MCF 10A (cell line): ENCODE measurements around the gene FAM171A1. TPM values are rescaled to one million over a fixed set of nuclear protein-coding genes. Genes with fewer than 3 reads are reported as not detected.

Experiments used
- BruUV-seq: library from RNA; stranded (reverse); fragments of 400-500 nt; replicated peaks from 2 replicates; lab custom pipeline; 2021; lab: Mats Ljungman, UMichigan
- CTCF ChIA-PET: fragments of 300-600 bp; sonication (Branson Sonifier 250); formaldehyde crosslinking; extraction: SDS; loops from one replicate; lab custom pipeline; 2021; ENCODE audit warnings: antibody characterized with exemption, inconsistent platforms; lab: Yijun Ruan, JAX
- POLR2A ChIA-PET: fragments of 300-600, 350-650 bp; sonication (Branson Sonifier 250); formaldehyde crosslinking; extraction: SDS; loops from one replicate; lab custom pipeline; 2020; ENCODE audit warnings: antibody characterized with exemption, inconsistent platforms; lab: Yijun Ruan, JAX
- DNase-seq: peaks from one replicate; pipeline ENCODE4 v3.0.0-alpha.2; 2018; ENCODE audit not compliant: unreplicated experiment
- H3K27ac Mint-ChIP-seq: one replicate; pipeline ENCODE4 v1.8.0; 2022; ENCODE audit warnings: mild to moderate bottlenecking, low read depth, mixed read lengths; ENCODE audit not compliant: unreplicated experiment
- H3K27me3 Mint-ChIP-seq: one replicate; pipeline ENCODE4 v1.8.0; 2022; ENCODE audit warnings: mixed read lengths; ENCODE audit not compliant: insufficient read depth, unreplicated experiment
- H3K36me3 Mint-ChIP-seq: one replicate; pipeline ENCODE4 v1.8.0; 2022; ENCODE audit warnings: mild to moderate bottlenecking, moderate library complexity, mixed read lengths; ENCODE audit not compliant: insufficient read depth, unreplicated experiment
- H3K4me1 Mint-ChIP-seq: one replicate; pipeline ENCODE4 v1.8.0; 2022; ENCODE audit warnings: mixed read lengths; ENCODE audit not compliant: insufficient read depth, unreplicated experiment
- H3K4me3 Mint-ChIP-seq: one replicate; pipeline ENCODE4 v1.8.0; 2022; ENCODE audit warnings: mild to moderate bottlenecking, moderate library complexity, mixed read lengths; ENCODE audit not compliant: unreplicated experiment
- H3K9me3 Mint-ChIP-seq: one replicate; pipeline ENCODE4 v1.8.0; 2022; ENCODE audit warnings: mixed read lengths; ENCODE audit not compliant: unreplicated experiment
- intact Hi-C: fragments of 100-400 bp; cut with micrococcal nuclease; formaldehyde crosslinking; loops from 2 replicates; pipeline ENCODE4 v1.14.1; 2022
- total RNA-seq: library from RNA; stranded (reverse); gene quantifications from 2 replicates; pipeline ENCODE4 v1.2.3, GENCODE V29; 2022
- TF ChIP-seq, protein P1 (sequence below): fragments of 200-600 bp; IDR thresholded peaks from one replicate; pipeline ENCODE4 v1.8.0; 2022; ENCODE audit warnings: antibody characterized with exemption, mild to moderate bottlenecking; ENCODE audit not compliant: unreplicated experiment

Gene FAM171A1
- total RNA-seq, 1 experiment from 2014 or later = 9.3 TPM

DNA sequence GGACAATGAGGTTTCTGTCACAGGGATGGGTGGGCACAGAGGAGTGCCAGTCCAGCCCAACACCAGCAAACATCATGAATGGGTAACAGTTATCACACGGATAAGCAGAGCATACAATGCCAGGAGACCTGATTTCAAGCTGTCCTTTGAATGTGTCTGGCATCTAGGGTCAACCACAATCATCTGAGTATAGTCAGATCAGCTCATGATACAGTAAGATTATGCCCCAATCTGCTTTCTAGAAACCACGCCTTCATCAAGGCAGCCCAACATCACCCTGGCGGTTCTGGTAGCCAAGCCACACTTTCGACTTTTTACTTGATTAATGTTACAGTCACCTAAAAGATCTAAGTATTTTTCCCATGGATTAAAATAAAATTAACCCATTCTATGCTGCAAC lies 10.5 kb downstream of the FAM171A1 start:
- no TSS peak for BruUV-seq
- intact Hi-C loops = no loop called here
- DNase-seq = no peak
- Mint-ChIP-seq H3K36me3 (no peaks in the 10 kb centered on the region), H3K4me1 (peaks cover 4% of the 10 kb centered on the region), H3K27ac (no peak overlapping the region), H3K4me3 (no peak overlapping the region), H3K9me3 (no peaks in the 10 kb centered on the region), H3K27me3 (no peaks in the 10 kb centered on the region)
- ChIA-PET CTCF (interaction anchor here (0.6 kb wide), 1 partner anchor 145 kb away, joined by 4 read pairs; no protein-coding TSS in a partner anchor), POLR2A (no interaction called here)
- TF ChIP-seq, protein P1, sequence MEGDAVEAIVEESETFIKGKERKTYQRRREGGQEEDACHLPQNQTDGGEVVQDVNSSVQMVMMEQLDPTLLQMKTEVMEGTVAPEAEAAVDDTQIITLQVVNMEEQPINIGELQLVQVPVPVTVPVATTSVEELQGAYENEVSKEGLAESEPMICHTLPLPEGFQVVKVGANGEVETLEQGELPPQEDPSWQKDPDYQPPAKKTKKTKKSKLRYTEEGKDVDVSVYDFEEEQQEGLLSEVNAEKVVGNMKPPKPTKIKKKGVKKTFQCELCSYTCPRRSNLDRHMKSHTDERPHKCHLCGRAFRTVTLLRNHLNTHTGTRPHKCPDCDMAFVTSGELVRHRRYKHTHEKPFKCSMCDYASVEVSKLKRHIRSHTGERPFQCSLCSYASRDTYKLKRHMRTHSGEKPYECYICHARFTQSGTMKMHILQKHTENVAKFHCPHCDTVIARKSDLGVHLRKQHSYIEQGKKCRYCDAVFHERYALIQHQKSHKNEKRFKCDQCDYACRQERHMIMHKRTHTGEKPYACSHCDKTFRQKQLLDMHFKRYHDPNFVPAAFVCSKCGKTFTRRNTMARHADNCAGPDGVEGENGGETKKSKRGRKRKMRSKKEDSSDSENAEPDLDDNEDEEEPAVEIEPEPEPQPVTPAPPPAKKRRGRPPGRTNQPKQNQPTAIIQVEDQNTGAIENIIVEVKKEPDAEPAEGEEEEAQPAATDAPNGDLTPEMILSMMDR = no peak

DNA sequence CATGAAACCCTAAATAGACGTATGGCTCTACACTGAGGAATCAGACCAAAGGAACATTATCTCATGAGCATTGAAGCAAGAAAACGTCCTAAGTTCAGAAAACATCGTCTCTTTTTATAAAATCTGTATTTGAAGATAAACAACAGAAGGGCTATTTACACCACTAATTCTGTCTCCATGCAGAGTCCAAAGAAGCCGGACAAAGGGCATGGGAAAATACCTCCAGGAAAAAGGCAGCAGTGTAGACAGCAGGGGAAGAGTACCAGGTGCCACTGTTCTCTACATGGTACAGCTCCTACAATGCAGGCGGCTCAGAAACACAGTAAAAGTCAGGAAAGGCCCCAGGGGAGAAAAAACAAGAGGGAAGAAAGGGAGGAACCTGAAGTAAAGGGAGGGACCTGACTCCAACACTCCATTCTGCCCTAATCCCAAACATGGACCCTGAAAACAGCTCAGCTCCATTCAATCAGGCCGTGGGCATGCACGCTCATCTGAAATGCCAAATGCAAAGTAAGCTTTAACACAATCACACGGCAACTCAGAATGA lies 17.5 kb downstream of the FAM171A1 start:
- H3K36me3 Mint-ChIP-seq = no peaks in the 10 kb centered on the region
- TF ChIP-seq, protein P1 = no peak
- intact Hi-C loops = no loop called here
- H3K27me3 Mint-ChIP-seq = no peaks in the 10 kb centered on the region
- ChIA-PET POLR2A (no interaction called here), CTCF (no interaction called here)
- no TSS peak for BruUV-seq
- no peaks in the 10 kb centered on the region for H3K9me3 Mint-ChIP-seq
- H3K4me3 Mint-ChIP-seq = no peak overlapping the region
- H3K4me1 Mint-ChIP-seq = no peaks in the 10 kb centered on the region
- H3K27ac Mint-ChIP-seq = no peak overlapping the region
- DNase-seq = no peak

DNA sequence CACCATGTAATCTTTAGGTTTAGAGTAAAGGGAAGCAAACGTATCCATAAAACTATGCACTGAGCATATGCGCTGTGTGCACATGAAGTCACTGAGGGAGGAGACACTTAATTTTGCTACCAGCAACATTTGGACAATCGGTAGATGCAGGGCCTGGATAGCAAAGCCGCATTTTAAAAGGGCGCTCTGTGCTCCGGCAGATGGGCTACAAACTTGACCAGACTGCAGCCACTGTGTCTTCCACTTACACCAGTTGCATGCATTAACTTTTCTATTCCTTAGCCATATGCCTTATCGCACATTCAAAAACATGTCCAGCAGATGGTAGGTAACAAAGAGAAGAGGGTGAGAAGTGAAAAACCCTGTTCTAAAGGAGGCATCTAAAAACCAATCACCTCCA lies 18.3 kb downstream of the FAM171A1 start:
- intact Hi-C loops = no loop called here
- H3K9me3 Mint-ChIP-seq = no peaks in the 10 kb centered on the region
- TF ChIP-seq, protein P1 = no peak
- DNase-seq = no peak
- no peak overlapping the region for H3K4me3 Mint-ChIP-seq
- no peaks in the 10 kb centered on the region for H3K27me3 Mint-ChIP-seq
- H3K36me3 Mint-ChIP-seq = no peaks in the 10 kb centered on the region
- no peak overlapping the region for H3K27ac Mint-ChIP-seq
- CTCF ChIA-PET = no interaction called here
- BruUV-seq = no TSS peak
- no peaks in the 10 kb centered on the region for H3K4me1 Mint-ChIP-seq
- POLR2A ChIA-PET = no interaction called here

DNA sequence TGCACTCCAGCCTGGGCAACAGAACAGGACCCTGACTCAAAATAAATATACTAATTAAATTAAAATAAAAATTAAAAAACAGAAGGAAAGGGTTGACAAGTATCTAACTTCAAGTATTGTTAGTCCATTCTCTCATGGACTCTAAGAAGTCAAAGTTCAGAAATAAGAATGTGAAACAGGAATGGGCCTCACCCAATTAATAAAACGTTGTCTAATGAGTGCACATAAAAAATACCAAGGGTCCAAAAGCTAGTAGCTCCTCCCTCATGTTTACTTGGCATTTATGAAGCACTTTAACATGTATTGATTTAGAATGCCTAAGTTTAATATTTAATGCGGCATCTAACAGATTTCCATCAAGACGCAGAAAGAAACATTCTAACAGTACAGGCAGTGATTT lies 18.9 kb downstream of the FAM171A1 start:
- H3K27ac Mint-ChIP-seq = no peak overlapping the region
- CTCF ChIA-PET = interaction anchor here (0.6 kb wide), 1 partner anchor 674 kb away, joined by 3 read pairs; no protein-coding TSS in a partner anchor
- intact Hi-C loops = no loop called here

More for the DNA sequence above, 18.9 kb downstream of the FAM171A1 start:
- Mint-ChIP-seq H3K27me3 (no peaks in the 10 kb centered on the region), H3K4me1 (no peaks in the 10 kb centered on the region), H3K9me3 (no peaks in the 10 kb centered on the region), H3K4me3 (no peak overlapping the region), H3K36me3 (no peaks in the 10 kb centered on the region)
- no peak for DNase-seq
- no TSS peak for BruUV-seq
- POLR2A ChIA-PET = no interaction called here
- TF ChIP-seq, protein P1 = no peak
